Neural progenitor cell (in vitro differentiated cells): ENCODE measurements around the gene LDB2. TPM values are rescaled to one million over a fixed set of nuclear protein-coding genes. Genes with fewer than 3 reads are reported as not detected.

ENCODE experiments used
- DNase-seq: peaks from one replicate; pipeline ENCODE4 v3.0.0-alpha.2; 2016; ENCODE audit warnings: low spot score
- H2AFZ ChIP-seq: fragments of 200-600 bp; sonication (generic); replicated peaks from 2 replicates; pipeline ENCODE4 v1.6.1; 2016; ENCODE audit warnings: antibody characterized with exemption
- H3F3A ChIP-seq: fragments of 200-600 bp; sonication (generic); 2 replicates; pipeline ENCODE4 v1.6.1; 2016; ENCODE audit warnings: antibody characterized with exemption, low read depth
- H3K27ac ChIP-seq: fragments of 200-600 bp; sonication (generic); 2 replicates; pipeline ENCODE4 v1.5.1; 2016; ENCODE audit warnings: mild to moderate bottlenecking
- H3K27me3 ChIP-seq: fragments of 200-600 bp; sonication (generic); 2 replicates; pipeline ENCODE4 v1.6.1; 2016; ENCODE audit warnings: mild to moderate bottlenecking, moderate library complexity
- H3K36me3 ChIP-seq: fragments of 200-600 bp; sonication (generic); 2 replicates; pipeline ENCODE4 v1.5.1; 2016
- H3K4me1 ChIP-seq: fragments of 200-600 bp; sonication (generic); 2 replicates; pipeline ENCODE4 v1.6.1; 2016; ENCODE audit warnings: mixed run types
- H3K4me2 ChIP-seq: fragments of 200-600 bp; sonication (generic); 2 replicates; pipeline ENCODE4 v1.6.1; 2016
- H3K4me3 ChIP-seq: fragments of 200-600 bp; sonication (generic); 2 replicates; pipeline ENCODE4 v1.5.1; 2016
- H3K79me2 ChIP-seq: fragments of 200-600 bp; sonication (generic); 2 replicates; pipeline ENCODE4 v1.6.1; 2016; ENCODE audit warnings: low read depth
- H3K9ac ChIP-seq: fragments of 200-600 bp; sonication (generic); 2 replicates; pipeline ENCODE4 v1.6.1; 2016
- H3K9me3 ChIP-seq: fragments of 200-600 bp; sonication (generic); 2 replicates; pipeline ENCODE4 v1.5.1; 2016; ENCODE audit warnings: low read depth
- H4K20me1 ChIP-seq: fragments of 200-600 bp; sonication (generic); 2 replicates; pipeline ENCODE4 v1.6.1; 2016; ENCODE audit warnings: low read depth
- H3K27ac Mint-ChIP-seq: 3 replicates; pipeline ENCODE4 v1.8.0; 2021; ENCODE audit warnings: mixed read lengths
- H3K27me3 Mint-ChIP-seq: 2 replicates; pipeline ENCODE4 v1.8.0; 2022; ENCODE audit warnings: low read depth, mild to moderate bottlenecking, inconsistent platforms, moderate library complexity, mixed read lengths; ENCODE audit not compliant: insufficient read depth
- H3K36me3 Mint-ChIP-seq: 3 replicates; pipeline ENCODE4 v1.8.0; 2021; ENCODE audit warnings: mixed read lengths
- H3K4me1 Mint-ChIP-seq: 3 replicates; pipeline ENCODE4 v1.8.0; 2021; ENCODE audit warnings: mixed read lengths
- H3K4me3 Mint-ChIP-seq: 3 replicates; pipeline ENCODE4 v1.8.0; 2021; ENCODE audit warnings: mild to moderate bottlenecking, moderate library complexity, mixed read lengths
- H3K9me3 Mint-ChIP-seq: 3 replicates; pipeline ENCODE4 v1.8.0; 2020; ENCODE audit warnings: mixed read lengths
- CTCF ChIP-seq: fragments of 200-600 bp; sonication (generic); IDR thresholded peaks from 2 replicates; pipeline ENCODE4 v1.5.1; 2017; ENCODE audit warnings: antibody characterized with exemption, mild to moderate bottlenecking
- EZH2 ChIP-seq: fragments of 200-600 bp; sonication (generic); IDR thresholded peaks from 2 replicates; pipeline ENCODE4 v1.6.1; 2017; ENCODE audit warnings: antibody characterized with exemption, mild to moderate bottlenecking, moderate library complexity
- EZH2phosphoT487 ChIP-seq: fragments of 200-600 bp; sonication (generic); IDR thresholded peaks from 2 replicates; pipeline ENCODE4 v1.6.1; 2017; ENCODE audit warnings: antibody characterized with exemption
- total RNA-seq: library from RNA; depleted of rRNA; stranded (reverse); fragments of >200 nt; gene quantifications from 2 replicates; pipeline ENCODE4 v1.2.3, GENCODE V29; 2015; ENCODE audit warnings: low replicate concordance

The LDB2 gene
- total RNA-seq, 1 donor from 2014 or later, result 24.3 TPM

DNA sequence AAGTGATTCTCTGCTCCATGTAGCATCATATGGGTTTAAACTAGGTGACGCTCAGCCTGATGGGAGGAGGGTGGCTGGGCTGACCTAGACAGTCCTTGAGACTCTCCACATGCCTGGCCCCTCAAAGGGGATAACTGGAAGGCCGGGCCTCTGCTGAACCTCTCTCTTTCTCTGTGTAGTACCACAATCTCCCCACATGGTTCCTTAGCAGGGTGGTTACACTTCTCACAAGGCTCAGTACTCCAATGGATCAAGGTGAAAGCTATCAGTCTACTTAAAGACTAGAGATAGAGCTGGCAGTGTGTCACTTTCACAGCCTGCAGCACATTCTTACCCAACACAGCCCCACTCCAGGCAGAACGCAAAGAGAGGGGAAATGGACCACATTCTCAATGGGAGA, 80.4 kb downstream of the LDB2 start:
- Mint-ChIP-seq H3K27me3 (no peaks in the 10 kb centered on the region), H3K9me3 (no peaks in the 10 kb centered on the region), H3K4me1 (peaks cover 21% of the 10 kb centered on the region), H3K4me3 (no peak overlapping the region), H3K27ac (peak overlapping the region; percentile 59), H3K36me3 (peaks cover 3% of the 10 kb centered on the region)
- Histone ChIP-seq H4K20me1 (no peaks in the 10 kb centered on the region), H3K27ac (no peak overlapping the region), H3F3A (no peaks in the 10 kb centered on the region), H3K27me3 (no peaks in the 10 kb centered on the region), H2AFZ (no peak overlapping the region), H3K4me1 (peaks cover 25% of the 10 kb centered on the region), H3K4me2 (no peak overlapping the region), H3K4me3 (no peak overlapping the region), H3K9me3 (no peaks in the 10 kb centered on the region), H3K79me2 (no peaks in the 10 kb centered on the region), H3K36me3 (no peaks in the 10 kb centered on the region), H3K9ac (no peak overlapping the region)
- TF ChIP-seq CTCF, result peak; percentile 4
- no peak for TF ChIP-seq EZH2
- no peak for TF ChIP-seq EZH2phosphoT487
- no peak for DNase-seq

DNA sequence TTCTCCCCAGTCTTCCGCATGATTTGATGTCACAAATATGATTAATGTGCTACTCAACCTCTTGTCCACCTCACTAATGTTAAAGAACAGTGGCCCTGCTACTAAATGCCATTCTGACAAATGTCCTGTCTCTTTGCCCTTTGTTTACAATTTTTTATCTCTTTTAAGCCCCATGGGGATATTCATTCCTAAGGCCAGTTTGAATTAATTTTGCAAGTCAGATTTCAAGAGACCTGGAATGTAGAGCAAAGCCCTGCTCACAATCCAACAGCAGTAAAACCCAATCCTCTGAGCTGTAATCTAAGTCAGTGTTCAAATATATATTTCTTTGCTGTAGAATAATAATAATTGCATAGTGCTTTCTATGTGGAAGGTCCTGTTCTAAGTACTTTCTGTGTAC, 81.2 kb downstream of the LDB2 start:
- Histone ChIP-seq H3K36me3 (no peaks in the 10 kb centered on the region), H3K4me2 (no peak overlapping the region), H3K27ac (no peak overlapping the region), H3K27me3 (no peaks in the 10 kb centered on the region), H3K4me3 (no peak overlapping the region), H3K9me3 (no peaks in the 10 kb centered on the region), H3F3A (no peaks in the 10 kb centered on the region), H2AFZ (no peak overlapping the region), H3K79me2 (no peaks in the 10 kb centered on the region), H3K9ac (no peak overlapping the region), H4K20me1 (no peaks in the 10 kb centered on the region), H3K4me1 (peaks cover 25% of the 10 kb centered on the region)
- TF ChIP-seq EZH2 (no peak), CTCF (no peak), EZH2phosphoT487 (no peak)
- DNase-seq, result peak; percentile 32
- H3K27me3 Mint-ChIP-seq, result no peaks in the 10 kb centered on the region
- H3K4me3 Mint-ChIP-seq, result no peak overlapping the region
- H3K4me1 Mint-ChIP-seq, result peaks cover 21% of the 10 kb centered on the region
- peaks cover 3% of the 10 kb centered on the region for H3K36me3 Mint-ChIP-seq
- no peak overlapping the region for H3K27ac Mint-ChIP-seq
- no peaks in the 10 kb centered on the region for H3K9me3 Mint-ChIP-seq

DNA sequence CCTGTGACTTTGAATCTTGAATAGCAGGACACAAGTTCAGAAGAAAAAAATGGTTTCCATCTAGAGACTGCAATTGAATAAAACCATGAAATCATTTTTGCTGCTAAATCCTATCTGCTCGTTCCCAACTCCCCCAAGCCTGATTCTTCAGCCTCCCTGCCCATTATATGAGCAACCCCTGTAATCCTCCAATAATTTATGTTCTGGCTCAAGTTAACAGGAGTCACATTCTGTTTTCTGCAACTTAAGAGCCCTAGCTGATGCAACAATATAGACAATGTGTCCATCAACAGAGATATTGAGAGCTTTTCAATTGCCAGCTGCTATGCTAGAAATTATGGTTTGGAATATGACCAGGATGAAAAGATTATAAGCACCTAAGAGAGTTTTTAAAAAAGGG, 84.1 kb downstream of the LDB2 start:
- Histone ChIP-seq H3K4me1 (peaks cover 18% of the 10 kb centered on the region), H2AFZ (no peak overlapping the region), H3K27ac (no peak overlapping the region), H3K9ac (no peak overlapping the region), H3K4me2 (no peak overlapping the region), H3K79me2 (no peaks in the 10 kb centered on the region), H3K36me3 (no peaks in the 10 kb centered on the region), H3F3A (no peaks in the 10 kb centered on the region), H4K20me1 (no peaks in the 10 kb centered on the region), H3K9me3 (no peaks in the 10 kb centered on the region), H3K4me3 (no peak overlapping the region), H3K27me3 (no peaks in the 10 kb centered on the region)
- no peak for DNase-seq
- Mint-ChIP-seq H3K27me3 (no peaks in the 10 kb centered on the region), H3K36me3 (peaks cover 3% of the 10 kb centered on the region), H3K9me3 (peaks cover 9% of the 10 kb centered on the region), H3K4me3 (no peak overlapping the region), H3K4me1 (peaks cover 11% of the 10 kb centered on the region), H3K27ac (no peak overlapping the region)
- no peak for TF ChIP-seq EZH2
- TF ChIP-seq EZH2phosphoT487, result no peak
- no peak for TF ChIP-seq CTCF

DNA sequence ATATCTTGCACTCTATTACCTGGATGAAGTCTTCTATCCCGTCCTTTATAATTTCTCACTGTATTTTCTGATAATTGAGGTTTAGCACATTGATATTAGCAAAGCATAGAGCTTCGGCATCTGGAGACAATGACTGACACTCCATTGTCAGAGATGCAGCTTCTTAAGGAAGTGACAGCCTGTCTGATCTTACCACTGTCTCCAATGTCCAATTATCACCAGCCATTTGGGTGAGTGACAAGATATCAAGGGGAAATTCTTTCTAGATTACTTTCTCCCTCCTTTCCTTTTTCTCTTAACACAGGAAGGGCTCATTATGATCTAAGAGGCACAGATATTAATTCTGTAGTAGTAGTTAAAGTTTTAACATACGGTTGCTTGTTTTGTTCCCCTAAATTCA, 86.4 kb downstream of the LDB2 start:
- H3K4me1 ChIP-seq, result peaks cover 1% of the 10 kb centered on the region
- peaks cover 3% of the 10 kb centered on the region for H3K4me1 Mint-ChIP-seq
- no peaks in the 10 kb centered on the region for H3K27me3 Mint-ChIP-seq
- H3F3A ChIP-seq, result no peaks in the 10 kb centered on the region
- no peak overlapping the region for H3K9ac ChIP-seq
- no peak for TF ChIP-seq EZH2
- H3K36me3 Mint-ChIP-seq, result peaks cover 3% of the 10 kb centered on the region
- H3K4me2 ChIP-seq, result no peak overlapping the region
- H3K4me3 Mint-ChIP-seq, result no peak overlapping the region
- no peaks in the 10 kb centered on the region for H3K79me2 ChIP-seq
- peaks cover 9% of the 10 kb centered on the region for H3K9me3 Mint-ChIP-seq
- H4K20me1 ChIP-seq, result no peaks in the 10 kb centered on the region
- H2AFZ ChIP-seq, result no peak overlapping the region
- no peak overlapping the region for H3K4me3 ChIP-seq
- DNase-seq, result no peak
- no peaks in the 10 kb centered on the region for H3K27me3 ChIP-seq
- H3K9me3 ChIP-seq, result no peaks in the 10 kb centered on the region
- no peak overlapping the region for H3K27ac Mint-ChIP-seq
- H3K36me3 ChIP-seq, result no peaks in the 10 kb centered on the region
- H3K27ac ChIP-seq, result no peak overlapping the region
